ENCODE measurements around the gene PAFAH2.

DNA sequence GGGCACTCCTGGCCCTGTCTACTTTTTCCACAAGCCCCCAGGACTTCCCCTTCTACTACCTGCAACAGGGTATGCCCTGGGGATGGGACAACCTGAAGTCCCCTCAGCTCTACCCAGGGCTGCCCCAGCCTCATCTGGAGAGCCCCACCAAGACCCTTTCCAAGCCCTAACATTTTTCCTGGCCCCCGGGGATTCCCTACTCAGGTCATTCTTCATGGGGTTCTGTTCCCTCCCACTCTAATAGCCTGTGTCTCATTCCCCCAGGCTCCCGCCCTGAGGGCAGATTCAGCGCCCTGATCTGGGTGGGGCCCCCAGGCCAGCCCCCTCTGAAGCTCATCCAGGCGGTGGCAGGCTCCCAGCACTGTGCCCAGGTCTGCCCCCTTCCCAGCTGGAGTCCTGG, 33.3 kb upstream of the PAFAH2 start:
- TF ChIP-seq, protein P1, sequence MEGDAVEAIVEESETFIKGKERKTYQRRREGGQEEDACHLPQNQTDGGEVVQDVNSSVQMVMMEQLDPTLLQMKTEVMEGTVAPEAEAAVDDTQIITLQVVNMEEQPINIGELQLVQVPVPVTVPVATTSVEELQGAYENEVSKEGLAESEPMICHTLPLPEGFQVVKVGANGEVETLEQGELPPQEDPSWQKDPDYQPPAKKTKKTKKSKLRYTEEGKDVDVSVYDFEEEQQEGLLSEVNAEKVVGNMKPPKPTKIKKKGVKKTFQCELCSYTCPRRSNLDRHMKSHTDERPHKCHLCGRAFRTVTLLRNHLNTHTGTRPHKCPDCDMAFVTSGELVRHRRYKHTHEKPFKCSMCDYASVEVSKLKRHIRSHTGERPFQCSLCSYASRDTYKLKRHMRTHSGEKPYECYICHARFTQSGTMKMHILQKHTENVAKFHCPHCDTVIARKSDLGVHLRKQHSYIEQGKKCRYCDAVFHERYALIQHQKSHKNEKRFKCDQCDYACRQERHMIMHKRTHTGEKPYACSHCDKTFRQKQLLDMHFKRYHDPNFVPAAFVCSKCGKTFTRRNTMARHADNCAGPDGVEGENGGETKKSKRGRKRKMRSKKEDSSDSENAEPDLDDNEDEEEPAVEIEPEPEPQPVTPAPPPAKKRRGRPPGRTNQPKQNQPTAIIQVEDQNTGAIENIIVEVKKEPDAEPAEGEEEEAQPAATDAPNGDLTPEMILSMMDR (conservative IDR thresholded peaks at IDR 0.05), result no peak
- TF ChIP-seq ZFX (IDR thresholded peaks at IDR 0.05), result no peak

Data from C4-2B (cell line).